PC-3 (cell line): Measurements from ENCODE around the gene TXNRD1. TPM values are rescaled to one million over a fixed set of nuclear protein-coding genes. Genes with fewer than 3 reads are reported as not detected.

Experiments
- ATAC-seq: fragments of 200-7000 bp; cut with Tn5 transposase; 2 replicates; pipeline ENCODE4 v1.9.1; 2020; ENCODE audit warnings: mild to moderate bottlenecking, moderate library complexity
- BruUV-seq: library from RNA; stranded (reverse); fragments of 400-500 nt; replicated peaks from 2 replicates; lab custom pipeline; 2021; lab: Mats Ljungman, UMichigan
- CTCF ChIA-PET: fragments of 300-600 bp; sonication (Branson Sonifier 250); formaldehyde crosslinking; loops from one replicate; lab custom pipeline; 2022; ENCODE audit warnings: antibody characterized with exemption; lab: Charles Lee
- POLR2A ChIA-PET: fragments of 300-600 bp; sonication (Branson Sonifier 250); formaldehyde crosslinking; loops from one replicate; lab custom pipeline; 2022; ENCODE audit warnings: antibody characterized with exemption; ENCODE audit not compliant: unreplicated experiment; lab: Charles Lee
- DNase-seq: peaks from one replicate; pipeline ENCODE4 v3.0.0-alpha.2; 2015
- H2AFZ ChIP-seq: fragments of 300-600 bp; sonication (generic); 2 replicates; pipeline ENCODE4 v1.6.0; 2016; ENCODE audit warnings: antibody characterized with exemption, low read length
- H3F3A ChIP-seq: fragments of 300-600 bp; sonication (generic); one replicate; pipeline ENCODE4 v1.6.0; 2017; ENCODE audit warnings: antibody characterized with exemption, low read length, control low read depth, mild to moderate bottlenecking; ENCODE audit not compliant: unreplicated experiment
- H3K27ac ChIP-seq: fragments of 300-600 bp; sonication (generic); 2 replicates; pipeline ENCODE4 v1.5.1; 2016; ENCODE audit warnings: mild to moderate bottlenecking, low read length
- H3K27me3 ChIP-seq: fragments of 300-600 bp; sonication (generic); 2 replicates; pipeline ENCODE4 v1.6.1; 2016; ENCODE audit warnings: low read length, mixed read lengths
- H3K36me3 ChIP-seq: fragments of 300-600 bp; sonication (generic); 2 replicates; pipeline ENCODE4 v1.6.1; 2016; ENCODE audit warnings: low read depth, mixed run types, low read length, mixed read lengths
- H3K4me1 ChIP-seq: fragments of 300-600 bp; sonication (generic); 2 replicates; pipeline ENCODE4 v1.5.1; 2016; ENCODE audit warnings: low read length; ENCODE audit not compliant: insufficient read depth
- H3K4me2 ChIP-seq: fragments of 300-600 bp; sonication (generic); 2 replicates; pipeline ENCODE4 v1.6.0; 2016; ENCODE audit warnings: low read length
- H3K4me3 ChIP-seq: fragments of 300-600 bp; sonication (generic); 2 replicates; pipeline ENCODE4 v1.5.1; 2016; ENCODE audit warnings: mild to moderate bottlenecking, low read length, mixed read lengths
- H3K79me2 ChIP-seq: fragments of 300-600 bp; sonication (generic); 2 replicates; pipeline ENCODE4 v1.6.1; 2017; ENCODE audit warnings: low read length, mixed read lengths
- H3K9ac ChIP-seq: fragments of 300-600 bp; sonication (generic); 2 replicates; pipeline ENCODE4 v1.6.0; 2016; ENCODE audit warnings: mild to moderate bottlenecking, low read length
- H3K9me2 ChIP-seq: fragments of 300-600 bp; sonication (generic); replicated peaks from 2 replicates; pipeline ENCODE4 v1.6.1; 2016; ENCODE audit warnings: mixed run types, low read length, mixed read lengths
- H3K9me3 ChIP-seq: fragments of 300-600 bp; sonication (generic); 2 replicates; pipeline ENCODE4 v1.6.1; 2016; ENCODE audit warnings: low read length, mixed read lengths
- H4K20me1 ChIP-seq: fragments of 300-600 bp; sonication (generic); 2 replicates; pipeline ENCODE4 v1.6.1; 2016; ENCODE audit warnings: low read length, mixed read lengths
- EZH2 ChIP-seq: fragments of 300-600 bp; sonication (generic); IDR thresholded peaks from one replicate; pipeline ENCODE4 v1.6.1; 2017; ENCODE audit warnings: antibody characterized with exemption, mild to moderate bottlenecking, low read length; ENCODE audit not compliant: unreplicated experiment
- EZH2phosphoT487 ChIP-seq: fragments of 300-600 bp; sonication (generic); IDR thresholded peaks from 2 replicates; pipeline ENCODE4 v1.6.1; 2018; ENCODE audit warnings: mild to moderate bottlenecking, antibody characterized with exemption, low read length, borderline replicate concordance
- intact Hi-C: fragments of 100-400 bp; cut with micrococcal nuclease; formaldehyde crosslinking; loops from 2 replicates; pipeline ENCODE4 v1.9.0; 2023
- total RNA-seq: library from RNA; depleted of rRNA; stranded (reverse); fragments of >200 nt; gene quantifications from 2 replicates; pipeline ENCODE4 v1.2.3, GENCODE V29; 2014
- TF ChIP-seq, protein P1 (sequence below): fragments of 300-600 bp; sonication (generic); conservative IDR thresholded peaks from 2 replicates; pipeline ENCODE4 v1.5.1; 2017; ENCODE audit warnings: antibody characterized with exemption, low read depth, mild to moderate bottlenecking, low read length

Gene TXNRD1
- total RNA-seq, 1 experiment from 2014 or later, result 419 TPM

DNA sequence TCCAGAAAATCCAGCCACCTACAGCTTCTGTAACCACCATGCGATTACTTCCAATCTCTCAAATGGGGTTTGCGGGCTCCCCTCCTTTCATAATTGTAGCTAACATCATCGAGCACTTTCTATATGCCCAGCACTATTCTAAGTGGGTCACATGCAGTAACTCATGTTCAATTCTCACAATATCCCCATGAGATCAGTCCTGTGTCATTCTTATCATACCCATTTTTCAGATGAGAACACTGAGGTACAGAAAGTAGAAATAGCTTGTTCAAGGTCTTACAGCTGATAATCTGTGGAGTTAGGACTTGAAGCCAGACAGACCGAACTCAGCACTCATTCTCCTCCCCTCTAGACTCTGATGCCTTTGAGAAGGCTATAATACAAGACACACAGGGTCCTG, 162.8 kb downstream of the TXNRD1 start:
- Histone ChIP-seq H3K4me3 (no peak overlapping the region), H4K20me1 (no peaks in the 10 kb centered on the region), H3K36me3 (no peaks in the 10 kb centered on the region), H2AFZ (no peak overlapping the region), H3K27ac (no peak overlapping the region), H3K9me2 (no peaks in the 10 kb centered on the region), H3K9me3 (no peaks in the 10 kb centered on the region), H3F3A (peaks cover 5% of the 10 kb centered on the region), H3K27me3 (no peaks in the 10 kb centered on the region), H3K79me2 (no peaks in the 10 kb centered on the region), H3K9ac (no peak overlapping the region), H3K4me1 (peaks cover 51% of the 10 kb centered on the region), H3K4me2 (no peak overlapping the region)
- ATAC-seq, result no peak
- TF ChIP-seq EZH2phosphoT487 (no peak), EZH2 (no peak)
- TF ChIP-seq, protein P1, sequence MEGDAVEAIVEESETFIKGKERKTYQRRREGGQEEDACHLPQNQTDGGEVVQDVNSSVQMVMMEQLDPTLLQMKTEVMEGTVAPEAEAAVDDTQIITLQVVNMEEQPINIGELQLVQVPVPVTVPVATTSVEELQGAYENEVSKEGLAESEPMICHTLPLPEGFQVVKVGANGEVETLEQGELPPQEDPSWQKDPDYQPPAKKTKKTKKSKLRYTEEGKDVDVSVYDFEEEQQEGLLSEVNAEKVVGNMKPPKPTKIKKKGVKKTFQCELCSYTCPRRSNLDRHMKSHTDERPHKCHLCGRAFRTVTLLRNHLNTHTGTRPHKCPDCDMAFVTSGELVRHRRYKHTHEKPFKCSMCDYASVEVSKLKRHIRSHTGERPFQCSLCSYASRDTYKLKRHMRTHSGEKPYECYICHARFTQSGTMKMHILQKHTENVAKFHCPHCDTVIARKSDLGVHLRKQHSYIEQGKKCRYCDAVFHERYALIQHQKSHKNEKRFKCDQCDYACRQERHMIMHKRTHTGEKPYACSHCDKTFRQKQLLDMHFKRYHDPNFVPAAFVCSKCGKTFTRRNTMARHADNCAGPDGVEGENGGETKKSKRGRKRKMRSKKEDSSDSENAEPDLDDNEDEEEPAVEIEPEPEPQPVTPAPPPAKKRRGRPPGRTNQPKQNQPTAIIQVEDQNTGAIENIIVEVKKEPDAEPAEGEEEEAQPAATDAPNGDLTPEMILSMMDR, result no peak
- intact Hi-C loops, result loop anchor here (10.0 kb wide), 1 partner anchor 726 kb away; the partner anchor contains the start of gene WASHC4
- POLR2A ChIA-PET, result no interaction called here
- DNase-seq, result no peak
- CTCF ChIA-PET, result no interaction called here
- BruUV-seq, result no TSS peak

DNA sequence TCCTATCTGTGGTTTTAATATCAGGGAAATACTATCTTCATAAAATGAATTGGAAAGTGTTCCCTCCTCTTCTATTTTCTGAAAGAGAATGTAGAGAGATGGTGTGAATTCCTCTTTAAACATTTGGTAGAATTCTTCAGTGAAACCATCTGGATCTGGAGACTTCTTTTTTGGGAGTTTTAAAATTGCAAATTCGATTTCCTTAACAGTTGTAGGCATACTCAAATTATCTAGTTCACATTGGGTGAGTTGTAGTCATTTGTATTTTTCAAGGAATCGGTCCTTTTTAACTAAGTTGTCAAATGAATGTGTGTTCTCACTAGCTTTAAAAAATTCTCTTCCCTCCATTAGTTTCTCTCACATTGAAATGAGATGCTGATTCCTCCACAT, 165.8 kb downstream of the TXNRD1 start:
- peaks cover 22% of the 10 kb centered on the region for H3K4me1 ChIP-seq
- H3K79me2 ChIP-seq, result no peaks in the 10 kb centered on the region
- peak overlapping the region; percentile 46; the same call in 1 of the 2 replicates for H3K4me3 ChIP-seq
- peak overlapping the region; percentile 79 for H3K4me2 ChIP-seq
- H3K27me3 ChIP-seq, result no peaks in the 10 kb centered on the region
- no peaks in the 10 kb centered on the region for H3K36me3 ChIP-seq
- H2AFZ ChIP-seq, result peak overlapping the region; percentile 79
- H3K9me2 ChIP-seq, result no peaks in the 10 kb centered on the region
- TF ChIP-seq, protein P1, result no peak
- no peak for TF ChIP-seq EZH2phosphoT487
- TF ChIP-seq EZH2, result no peak
- POLR2A ChIA-PET, result no interaction called here
- no peaks in the 10 kb centered on the region for H4K20me1 ChIP-seq
- intact Hi-C loops, result loop anchor here (1.0 to 5.0 kb wide), 4 partner anchors 76 to 496 kb away; no protein-coding TSS in a partner anchor
- H3K9me3 ChIP-seq, result no peaks in the 10 kb centered on the region
- CTCF ChIA-PET, result interaction anchor here (0.5 to 1.5 kb wide), 17 partner anchors 46 to 672 kb away, joined by 3 to 13 read pairs (median 4); no protein-coding TSS in a partner anchor
- no TSS peak for BruUV-seq
- H3K9ac ChIP-seq, result no peak overlapping the region
- DNase-seq (no peak), ATAC-seq (no peak)
- H3F3A ChIP-seq, result peaks cover 4% of the 10 kb centered on the region
- H3K27ac ChIP-seq, result no peak overlapping the region

DNA sequence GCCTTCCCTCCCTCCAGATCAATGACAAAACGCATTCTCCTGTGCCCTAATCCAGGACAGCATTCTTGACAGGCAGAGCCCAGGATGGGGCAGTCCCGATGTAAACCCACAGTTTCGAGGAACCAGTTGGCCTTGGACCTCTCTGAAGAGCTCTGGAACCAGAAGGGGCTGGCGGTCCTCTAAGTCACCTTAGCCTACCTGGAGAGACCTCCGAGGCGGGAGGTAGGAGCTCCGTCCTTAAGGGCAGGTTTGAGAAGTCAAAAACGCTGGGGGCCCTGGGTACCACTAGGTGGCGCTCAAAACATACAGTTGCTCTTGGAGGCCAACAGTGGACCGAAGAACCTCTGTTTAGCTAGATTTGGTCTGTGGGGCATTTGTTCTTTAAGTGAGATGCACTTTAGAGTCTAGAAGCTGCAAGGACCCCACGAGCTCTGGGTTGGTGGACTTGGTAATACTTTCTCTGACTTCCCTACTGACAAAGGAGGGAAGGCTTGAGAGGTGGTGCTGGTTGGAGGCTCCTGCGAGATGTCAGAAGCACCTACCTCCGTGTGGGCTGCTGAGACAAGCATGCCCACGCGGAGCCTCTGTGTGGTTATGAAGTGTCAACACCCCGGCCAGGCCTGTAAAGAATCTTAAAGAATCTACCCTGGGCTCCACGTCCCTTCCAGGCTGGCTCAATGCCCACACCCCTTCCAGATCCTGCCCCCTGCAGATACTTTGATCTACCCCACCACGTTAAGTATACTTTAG, 166.3 kb downstream of the TXNRD1 start:
- H3K4me3 ChIP-seq, result peak overlapping the region; percentile 46; the same call in 1 of the 2 replicates
- H4K20me1 ChIP-seq, result no peaks in the 10 kb centered on the region
- TF ChIP-seq EZH2phosphoT487, result no peak
- TF ChIP-seq, protein P1, result peak; percentile 99
- H3K4me2 ChIP-seq, result peak overlapping the region; percentile 79
- H3K9me2 ChIP-seq, result no peaks in the 10 kb centered on the region
- intact Hi-C loops, result loop anchor here (1.0 to 5.0 kb wide), 6 partner anchors 75 to 671 kb away; no protein-coding TSS in a partner anchor
- no TSS peak for BruUV-seq
- ChIA-PET POLR2A (no interaction called here), CTCF (interaction anchor here (0.5 to 1.5 kb wide), 20 partner anchors 39 to 672 kb away, joined by 3 to 13 read pairs (median 4); no protein-coding TSS in a partner anchor)
- ATAC-seq (peak; percentile 75), DNase-seq (peak; percentile 96)
- H3K36me3 ChIP-seq, result no peaks in the 10 kb centered on the region
- H3K79me2 ChIP-seq, result no peaks in the 10 kb centered on the region
- H2AFZ ChIP-seq, result peak overlapping the region; percentile 79
- H3K9me3 ChIP-seq, result no peaks in the 10 kb centered on the region
- no peaks in the 10 kb centered on the region for H3K27me3 ChIP-seq
- no peak overlapping the region for H3K9ac ChIP-seq
- H3K27ac ChIP-seq, result no peak overlapping the region
- no peaks in the 10 kb centered on the region for H3F3A ChIP-seq
- peaks cover 16% of the 10 kb centered on the region for H3K4me1 ChIP-seq
